ENCODE results near the gene HBS1L. TPM values are rescaled to one million over a fixed set of nuclear protein-coding genes. Genes with fewer than 3 reads are reported as not detected.

HBS1L gene
- total RNA-seq, 1 donor from 2014 or later = 97.5 TPM

DNA sequence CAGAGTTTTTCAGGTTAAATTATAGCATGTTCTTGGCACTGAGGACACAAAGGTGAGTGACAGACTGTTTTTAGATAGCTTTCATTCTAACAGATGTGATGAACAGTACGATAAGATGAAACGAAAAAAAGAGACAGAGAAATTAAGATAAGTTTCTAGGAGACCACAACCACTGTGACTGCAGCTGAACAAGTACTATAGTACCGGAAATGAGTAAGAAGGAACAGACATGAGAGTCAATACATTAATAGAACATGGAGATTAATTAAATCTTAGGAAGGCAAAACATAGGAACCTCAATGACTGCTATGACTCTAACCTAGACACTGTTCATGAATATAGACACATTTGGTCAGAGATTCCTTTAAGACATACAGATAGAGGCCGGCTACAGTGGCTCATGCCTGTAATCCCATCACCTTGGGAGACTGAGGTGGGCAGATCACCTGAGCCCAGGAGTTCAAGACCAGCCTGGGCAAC, 40.2 kb downstream of the HBS1L start:
- TF ChIP-seq, protein P1, sequence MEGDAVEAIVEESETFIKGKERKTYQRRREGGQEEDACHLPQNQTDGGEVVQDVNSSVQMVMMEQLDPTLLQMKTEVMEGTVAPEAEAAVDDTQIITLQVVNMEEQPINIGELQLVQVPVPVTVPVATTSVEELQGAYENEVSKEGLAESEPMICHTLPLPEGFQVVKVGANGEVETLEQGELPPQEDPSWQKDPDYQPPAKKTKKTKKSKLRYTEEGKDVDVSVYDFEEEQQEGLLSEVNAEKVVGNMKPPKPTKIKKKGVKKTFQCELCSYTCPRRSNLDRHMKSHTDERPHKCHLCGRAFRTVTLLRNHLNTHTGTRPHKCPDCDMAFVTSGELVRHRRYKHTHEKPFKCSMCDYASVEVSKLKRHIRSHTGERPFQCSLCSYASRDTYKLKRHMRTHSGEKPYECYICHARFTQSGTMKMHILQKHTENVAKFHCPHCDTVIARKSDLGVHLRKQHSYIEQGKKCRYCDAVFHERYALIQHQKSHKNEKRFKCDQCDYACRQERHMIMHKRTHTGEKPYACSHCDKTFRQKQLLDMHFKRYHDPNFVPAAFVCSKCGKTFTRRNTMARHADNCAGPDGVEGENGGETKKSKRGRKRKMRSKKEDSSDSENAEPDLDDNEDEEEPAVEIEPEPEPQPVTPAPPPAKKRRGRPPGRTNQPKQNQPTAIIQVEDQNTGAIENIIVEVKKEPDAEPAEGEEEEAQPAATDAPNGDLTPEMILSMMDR (IDR thresholded peaks at IDR 0.05; ENCODE audit: insufficient read depth, low read length, poor library complexity, severe bottlenecking) = no peak
- Histone ChIP-seq H3K36me3 (ENCODE audit: control insufficient read depth, insufficient read depth, low read length) (no peaks in the 10 kb centered on the region), H3K27me3 (ENCODE audit: control insufficient read depth, insufficient read depth, low read length) (no peaks in the 10 kb centered on the region), H3K4me3 (ENCODE audit: low read depth, low read length) (no peak overlapping the region)
- no peak for DNase-seq (ENCODE audit: low read depth)

DNA sequence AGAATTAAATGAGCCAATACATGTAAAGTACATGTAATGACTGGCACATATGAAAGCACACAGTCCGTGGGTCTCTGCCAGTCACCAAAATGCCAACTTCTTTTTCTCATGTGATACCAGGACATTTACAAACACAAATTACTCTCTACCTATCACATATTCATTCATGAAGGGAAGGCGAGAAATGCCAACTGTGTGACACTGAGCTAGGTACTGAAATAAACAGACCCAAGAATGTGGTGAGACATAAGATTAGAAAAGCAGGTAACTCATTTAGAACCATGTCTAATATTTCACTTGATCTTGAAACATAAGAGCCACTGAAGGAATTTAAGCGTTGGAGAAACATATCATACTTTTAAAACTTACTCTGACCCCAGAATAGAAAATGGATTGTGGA, 41.4 kb downstream of the HBS1L start:
- DNase-seq (ENCODE audit: low read depth) = no peak
- Histone ChIP-seq H3K36me3 (ENCODE audit: control insufficient read depth, insufficient read depth, low read length) (no peaks in the 10 kb centered on the region), H3K27me3 (ENCODE audit: control insufficient read depth, insufficient read depth, low read length) (no peaks in the 10 kb centered on the region), H3K4me3 (ENCODE audit: low read depth, low read length) (no peak overlapping the region)
- TF ChIP-seq, protein P1 (IDR thresholded peaks at IDR 0.05; ENCODE audit: insufficient read depth, low read length, poor library complexity, severe bottlenecking) = no peak

DNA sequence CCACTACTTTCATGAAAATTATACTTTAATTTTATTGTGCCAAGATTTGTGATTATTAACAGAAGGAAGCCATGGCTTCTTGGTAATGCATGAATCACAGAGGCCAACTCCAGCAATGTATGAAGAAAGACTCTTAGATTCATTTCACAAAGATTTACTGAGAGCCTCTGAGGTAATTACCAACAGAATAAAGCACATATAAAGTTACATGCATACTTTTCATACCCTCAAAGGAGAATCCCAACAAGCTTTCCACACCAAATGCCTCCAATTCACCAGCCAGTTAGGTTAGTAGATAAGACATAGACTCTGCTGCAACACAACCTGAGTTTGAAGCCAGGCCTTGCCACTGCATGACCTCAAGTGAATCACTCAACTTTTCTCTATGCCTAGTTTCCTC, 41.9 kb downstream of the HBS1L start:
- Histone ChIP-seq H3K4me3 (ENCODE audit: low read depth, low read length) (no peak overlapping the region), H3K36me3 (ENCODE audit: control insufficient read depth, insufficient read depth, low read length) (no peaks in the 10 kb centered on the region), H3K27me3 (ENCODE audit: control insufficient read depth, insufficient read depth, low read length) (no peaks in the 10 kb centered on the region)
- TF ChIP-seq, protein P1 (IDR thresholded peaks at IDR 0.05; ENCODE audit: insufficient read depth, low read length, poor library complexity, severe bottlenecking) = no peak
- no peak for DNase-seq (ENCODE audit: low read depth)

DNA sequence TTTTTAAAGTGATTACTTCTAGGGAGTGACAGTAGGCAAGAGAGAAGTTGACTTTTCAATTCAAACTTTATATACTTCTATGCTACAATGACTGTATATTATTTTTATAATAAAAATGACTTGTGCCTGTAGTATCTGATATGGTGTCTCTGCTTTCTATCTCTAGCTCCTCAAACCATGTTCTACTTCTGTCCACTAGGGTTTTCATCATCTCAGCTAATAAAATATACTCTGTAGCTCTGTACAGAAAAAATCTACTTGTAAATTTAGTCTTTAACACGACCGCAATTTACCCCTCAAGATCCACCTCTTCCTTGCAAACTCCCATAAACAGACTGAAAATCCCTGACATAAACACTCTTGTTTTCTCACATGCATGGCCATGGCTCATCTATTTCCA, 42.3 kb downstream of the HBS1L start:
- TF ChIP-seq, protein P1 (IDR thresholded peaks at IDR 0.05; ENCODE audit: insufficient read depth, low read length, poor library complexity, severe bottlenecking) = no peak
- no peak overlapping the region for H3K4me3 ChIP-seq (ENCODE audit: low read depth, low read length)

DNA sequence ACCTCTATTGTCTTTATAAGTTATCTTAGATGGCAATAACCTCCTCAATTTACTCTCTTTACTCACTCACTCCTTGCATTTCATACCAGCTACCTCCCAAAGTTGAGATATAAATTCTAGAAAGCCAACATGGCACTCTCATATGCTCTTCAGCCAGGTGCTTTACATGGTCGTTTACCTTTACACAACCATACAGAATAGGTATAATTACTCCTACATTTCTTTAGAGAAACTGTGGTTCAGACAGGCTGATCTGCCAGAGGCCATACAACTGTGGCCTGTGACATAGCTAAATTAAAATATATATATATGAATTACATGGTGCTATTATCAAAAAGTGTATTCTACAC, 45.7 kb downstream of the HBS1L start:
- TF ChIP-seq, protein P1 (IDR thresholded peaks at IDR 0.05; ENCODE audit: insufficient read depth, low read length, poor library complexity, severe bottlenecking) = no peak
- H3K27me3 ChIP-seq (ENCODE audit: control insufficient read depth, insufficient read depth, low read length) = no peaks in the 10 kb centered on the region
- no peak for DNase-seq (ENCODE audit: low read depth)
- no peak overlapping the region for H3K4me3 ChIP-seq (ENCODE audit: low read depth, low read length)
- no peaks in the 10 kb centered on the region for H3K36me3 ChIP-seq (ENCODE audit: control insufficient read depth, insufficient read depth, low read length)

More for the DNA sequence above, 42.3 kb downstream of the HBS1L start:
- no peak for DNase-seq (ENCODE audit: low read depth)
- H3K36me3 ChIP-seq (ENCODE audit: control insufficient read depth, insufficient read depth, low read length) = no peaks in the 10 kb centered on the region
- H3K27me3 ChIP-seq (ENCODE audit: control insufficient read depth, insufficient read depth, low read length) = no peaks in the 10 kb centered on the region
